Thyroid gland (tissue), 4 donors: ENCODE data around the gene NACAD. TPM values are rescaled to one million over a fixed set of nuclear protein-coding genes. Genes with fewer than 3 reads are reported as not detected.

Experiments used
- DNase-seq, 2 donors: peaks; one replicate each; pipeline ENCODE4 v3.0.0-alpha.2; 2019
- H3K27ac ChIP-seq, 3 donors: fragments of 200-600 bp; sonication (generic); 1 replicate in 2 of 3; 2 replicates in 1 of 3; pipeline ENCODE4 v1.5.1; 2016 to 2019; ENCODE audit warnings: mild to moderate bottlenecking in 1 of 3, moderate library complexity in 1 of 3
- H3K27me3 ChIP-seq: fragments of 200-600 bp; sonication (generic); one replicate; pipeline ENCODE4 v1.5.1; 2019
- H3K36me3 ChIP-seq, 2 donors: fragments of 200-600 bp; sonication (generic); one replicate each; pipeline ENCODE4 v1.5.1; 2016 to 2019
- H3K4me1 ChIP-seq, 2 donors: fragments of 200-600 bp; sonication (generic); one replicate each; pipeline ENCODE4 v1.5.1; 2017 to 2019
- H3K4me3 ChIP-seq, 3 donors: fragments of 200-600 bp; sonication (generic); replicated peaks in 1 of 3; 1 replicate in 2 of 3; 2 replicates in 1 of 3; pipeline ENCODE4 v1.5.1; 2016; ENCODE audit warnings: mild to moderate bottlenecking in 1 of 3
- H3K9me3 ChIP-seq: fragments of 200-600 bp; sonication (generic); one replicate; pipeline ENCODE4 v1.5.1; 2017
- CTCF ChIP-seq, 6 experiments: fragments of 200-600 bp in 3 of 6; fragments of 450-650 bp in 3 of 6; sonication (generic) in 3 of 6; IDR thresholded peaks; one replicate each; pipeline ENCODE4 v1.5.1; 2016 to 2019; ENCODE audit warnings: antibody characterized with exemption in 6 of 6, mild to moderate bottlenecking in 2 of 6, inconsistent platforms in 1 of 6, moderate library complexity in 1 of 6
- POLR2A ChIP-seq, 2 donors: fragments of 450-650 bp; IDR thresholded peaks; one replicate each; pipeline ENCODE4 v1.6.1; 2017; ENCODE audit warnings: antibody characterized with exemption in 2 of 2, mild to moderate bottlenecking in 2 of 2, moderate library complexity in 1 of 2
- WGBS, 2 donors: methylation state at CpG; one replicate each; pipeline ENCODE4 v1.1.5; 2017; 5-methylcytosine and 5-hydroxymethylcytosine counted together
- intact Hi-C: fragments of 100-400 bp; cut with DNase I; formaldehyde crosslinking; loops from one replicate; pipeline ENCODE4 v1.15.1; 2023
- total RNA-seq, 4 donors: library from RNA; depleted of rRNA; stranded (reverse); fragments of >200 nt; gene quantifications; one replicate each; pipeline ENCODE4 v1.2.3, GENCODE V29; 2016

The NACAD gene
- total RNA-seq, 4 donors from 2014 or later = 0.54 to 2.3 (median 0.88) TPM

GRCh38 chr7:45072131-45073030 is 16.4 kb downstream of the NACAD start:
- no peak for TF ChIP-seq POLR2A (IDR thresholded peaks at IDR 0.05)
- TF ChIP-seq CTCF (IDR thresholded peaks at IDR 0.05) = no peak
- H3K36me3 ChIP-seq = peaks cover 41 to 49% of the 10 kb centered on the region in 2 donors
- intact Hi-C loops = no loop called here
- no peak overlapping the region for H3K27ac ChIP-seq
- H3K9me3 ChIP-seq = no peaks in the 10 kb centered on the region
- WGBS, 2 donors = 84 to 93% methylated on average over 11 to 13 of the region's 13 CpGs
- no peak for DNase-seq
- H3K4me1 ChIP-seq = no peaks in the 10 kb centered on the region
- no peak overlapping the region for H3K4me3 ChIP-seq
- no peaks in the 10 kb centered on the region for H3K27me3 ChIP-seq

DNA sequence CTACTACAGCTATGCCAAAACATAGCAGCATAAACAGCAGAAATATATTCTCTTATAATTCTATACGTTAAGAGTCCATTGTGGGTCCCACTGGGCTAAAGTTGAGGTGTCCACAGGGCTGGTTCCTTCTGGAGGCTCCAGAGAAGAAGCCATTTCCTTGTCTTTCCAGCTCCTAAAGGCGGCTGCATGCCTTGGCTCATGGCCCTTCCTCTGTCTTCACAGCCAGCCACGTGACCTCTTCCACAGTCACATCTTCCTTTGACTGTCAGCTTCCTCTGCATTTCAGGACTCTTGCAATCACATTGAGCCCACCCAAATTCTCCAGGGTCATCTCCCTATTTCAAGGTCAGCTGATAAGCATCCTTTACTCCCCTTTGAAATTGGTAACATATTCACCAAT is 17.2 kb downstream of the NACAD start:
- H3K9me3 ChIP-seq = no peaks in the 10 kb centered on the region
- H3K36me3 ChIP-seq = peaks cover 36 to 42% of the 10 kb centered on the region in 2 donors
- TF ChIP-seq POLR2A (IDR thresholded peaks at IDR 0.05) (no peak), CTCF (IDR thresholded peaks at IDR 0.05) (no peak)
- intact Hi-C loops = no loop called here
- H3K4me3 ChIP-seq = no peak overlapping the region
- no peaks in the 10 kb centered on the region for H3K27me3 ChIP-seq
- H3K27ac ChIP-seq = no peak overlapping the region
- no peaks in the 10 kb centered on the region for H3K4me1 ChIP-seq
- WGBS, 2 donors = 88 to 92% methylated on average over 3 of the region's 3 CpGs
- DNase-seq = no peak

- Histone ChIP-seq H3K4me1 (peaks cover 0 to 9% of the 10 kb centered on the region in 2 donors), H3K4me3 (no peak overlapping the region), H3K27ac (no peak overlapping the region), H3K9me3 (no peaks in the 10 kb centered on the region), H3K27me3 (no peaks in the 10 kb centered on the region), H3K36me3 (peaks cover 24 to 29% of the 10 kb centered on the region in 2 donors)
- no peak for DNase-seq
- TF ChIP-seq CTCF (IDR thresholded peaks at IDR 0.05) = no peak
- intact Hi-C loops = no loop called here
- WGBS, 2 donors = 93 to 100% methylated on average over 1 of the region's 1 CpG
These were observed 18.5 kb downstream of the NACAD start for GRCh38 chr7:45070254-45070642.

DNA sequence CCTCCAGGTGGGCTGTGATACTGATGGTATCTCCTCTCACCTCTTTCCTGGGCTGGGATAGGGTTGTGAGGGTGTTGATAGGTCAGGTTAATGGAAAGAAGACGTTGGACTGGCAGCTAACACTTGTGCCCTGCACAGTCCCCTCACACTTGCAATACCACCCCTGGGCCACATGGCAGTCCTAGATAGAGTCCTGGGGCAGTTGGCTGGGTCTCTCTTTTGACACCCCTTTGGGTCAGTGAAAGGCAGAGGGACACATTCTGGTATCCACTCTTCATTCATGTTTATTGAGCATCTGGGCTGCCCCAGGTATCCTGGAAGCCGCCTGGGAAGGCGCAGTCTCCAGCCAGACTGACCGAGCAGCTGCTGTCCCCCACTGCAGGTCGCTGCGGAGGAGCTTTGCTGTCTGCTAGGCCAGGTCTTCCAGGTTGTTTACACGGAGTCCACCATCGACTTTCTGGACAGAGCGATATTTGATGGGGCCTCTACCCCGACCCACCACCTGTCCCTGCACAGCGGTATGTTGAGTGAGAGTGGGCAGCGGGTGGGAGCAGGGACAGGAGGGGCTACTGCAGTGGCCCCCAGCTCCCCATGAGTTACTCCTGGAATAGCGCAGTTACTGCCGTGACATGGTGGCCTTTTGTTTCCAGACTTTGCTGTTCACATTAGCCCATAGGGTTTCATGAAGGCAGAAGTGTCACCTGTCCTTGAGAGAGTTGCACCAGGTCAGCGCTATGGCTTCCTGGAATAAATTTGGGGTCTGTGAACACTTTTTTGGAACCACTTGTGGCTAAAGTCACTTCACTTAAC is 19.1 kb downstream of the NACAD start:
- Histone ChIP-seq H3K4me3 (no peak overlapping the region), H3K27me3 (no peaks in the 10 kb centered on the region), H3K4me1 (peaks cover 0 to 15% of the 10 kb centered on the region in 2 donors), H3K9me3 (no peaks in the 10 kb centered on the region), H3K36me3 (peaks cover 18 to 23% of the 10 kb centered on the region in 2 donors), H3K27ac (no peak overlapping the region)
- intact Hi-C loops = no loop called here
- TF ChIP-seq CTCF (IDR thresholded peaks at IDR 0.05) = no peak
- TF ChIP-seq POLR2A (IDR thresholded peaks at IDR 0.05) = no peak
- 90 to 94% methylated on average over 11 to 15 of the region's 15 CpGs for WGBS, 2 donors
- no peak for DNase-seq
